Breast epithelium (tissue), 4 donors: ENCODE measurements around the gene DPP7. TPM values are rescaled to one million over a fixed set of nuclear protein-coding genes. Genes with fewer than 3 reads are reported as not detected.
A peak's percentile ranks its signal among the peaks of the same experiment; 100 is the strongest.

ENCODE experiments used
- DNase-seq, 2 donors: peaks; one replicate each; pipeline ENCODE4 v3.0.0-alpha.2; 2019; ENCODE audit warnings: low spot score in 2 of 2
- H3K27ac ChIP-seq, 2 donors: fragments of 200-600 bp; sonication (generic) in 1 of 2; one replicate each; pipeline ENCODE4 v1.5.1; 2016 to 2019; ENCODE audit warnings: mild to moderate bottlenecking in 1 of 2
- H3K27me3 ChIP-seq, 2 donors: fragments of 200-600 bp; sonication (generic) in 1 of 2; one replicate each; pipeline versions ENCODE4 v1.5.1 to v1.6.0; 2017 to 2019; ENCODE audit warnings: control low read depth in 1 of 2, mild to moderate bottlenecking in 1 of 2
- H3K36me3 ChIP-seq: fragments of 200-600 bp; one replicate; pipeline ENCODE4 v1.5.1; 2019
- H3K4me1 ChIP-seq, 2 donors: fragments of 200-600 bp; sonication (generic); one replicate each; pipeline ENCODE4 v1.5.1; 2016 to 2019; ENCODE audit warnings: control low read depth in 1 of 2
- H3K4me3 ChIP-seq, 3 donors: fragments of 200-600 bp; sonication (generic); 1 replicate in 2 of 3; 2 replicates in 1 of 3; pipeline ENCODE4 v1.5.1; 2016 to 2019; ENCODE audit warnings: mild to moderate bottlenecking in 3 of 3, moderate library complexity in 2 of 3
- H3K9me3 ChIP-seq, 2 donors: fragments of 200-600 bp; sonication (generic) in 1 of 2; one replicate each; pipeline ENCODE4 v1.5.1; 2016 to 2019; ENCODE audit warnings: control low read depth in 1 of 2
- POLR2A ChIP-seq: fragments of 450-650 bp; IDR thresholded peaks from one replicate; pipeline ENCODE4 v1.6.1; 2016; ENCODE audit warnings: antibody characterized with exemption, mild to moderate bottlenecking, moderate library complexity
- POLR2AphosphoS5 ChIP-seq, 3 donors: sonication (generic); formaldehyde crosslinking; IDR thresholded peaks; one replicate each; pipeline ENCODE4 v1.6.1; 2017; ENCODE audit warnings: antibody characterized with exemption in 3 of 3
- intact Hi-C: fragments of 100-400 bp; cut with DNase I; formaldehyde crosslinking; loops from one replicate; pipeline ENCODE4 v1.15.1; 2023; ENCODE audit warnings: low total_unique reads
- total RNA-seq, 3 donors: library from RNA; depleted of rRNA; stranded (reverse); fragments of >200 nt; gene quantifications; one replicate each; pipeline ENCODE4 v1.1.0, GENCODE V29; 2016
- TF ChIP-seq, protein P1 (sequence below), 3 donors: fragments of 450-650 bp; IDR thresholded peaks; one replicate each; pipeline ENCODE4 v1.5.1; 2016 to 2017; ENCODE audit warnings: antibody characterized with exemption in 3 of 3, mild to moderate bottlenecking in 3 of 3, moderate library complexity in 3 of 3

DPP7 gene
- total RNA-seq, 3 donors from 2014 or later, result 115 to 137 (median 132) TPM

DNA sequence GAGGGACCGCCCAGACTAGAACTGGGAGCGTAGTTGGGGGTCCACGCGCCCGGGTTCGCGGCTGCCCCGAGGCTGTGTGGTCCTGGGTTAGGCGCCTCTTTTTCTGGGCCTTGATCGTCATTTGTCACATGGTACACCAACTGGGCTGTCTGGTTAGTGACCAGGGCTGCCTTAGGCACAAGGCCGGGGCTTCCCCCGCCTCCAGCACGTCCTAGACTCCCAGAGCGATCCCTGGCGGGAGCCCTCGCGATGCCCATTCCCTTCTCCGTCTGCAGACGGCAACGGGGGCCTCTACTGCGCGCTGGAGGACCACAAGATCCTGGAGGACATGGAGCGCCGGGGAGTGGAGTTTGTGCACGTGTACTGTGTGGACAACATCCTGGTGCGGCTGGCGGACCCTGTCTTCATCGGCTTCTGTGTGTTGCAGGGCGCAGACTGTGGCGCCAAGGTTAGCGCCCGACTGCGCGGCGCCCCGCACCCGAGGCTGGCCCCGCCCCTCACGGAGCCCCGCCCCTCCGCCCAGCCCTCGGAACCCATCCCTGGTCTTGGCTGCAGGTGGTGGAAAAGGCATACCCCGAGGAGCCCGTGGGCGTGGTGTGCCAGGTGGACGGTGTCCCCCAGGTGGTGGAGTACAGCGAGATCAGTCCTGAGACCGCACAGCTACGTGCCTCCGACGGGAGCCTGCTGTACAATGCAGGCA lies 35.7 kb downstream of the DPP7 start:
- TF ChIP-seq POLR2A (no peak), POLR2AphosphoS5 (IDR thresholded peaks at IDR 0.05) (no peak)
- TF ChIP-seq, protein P1, sequence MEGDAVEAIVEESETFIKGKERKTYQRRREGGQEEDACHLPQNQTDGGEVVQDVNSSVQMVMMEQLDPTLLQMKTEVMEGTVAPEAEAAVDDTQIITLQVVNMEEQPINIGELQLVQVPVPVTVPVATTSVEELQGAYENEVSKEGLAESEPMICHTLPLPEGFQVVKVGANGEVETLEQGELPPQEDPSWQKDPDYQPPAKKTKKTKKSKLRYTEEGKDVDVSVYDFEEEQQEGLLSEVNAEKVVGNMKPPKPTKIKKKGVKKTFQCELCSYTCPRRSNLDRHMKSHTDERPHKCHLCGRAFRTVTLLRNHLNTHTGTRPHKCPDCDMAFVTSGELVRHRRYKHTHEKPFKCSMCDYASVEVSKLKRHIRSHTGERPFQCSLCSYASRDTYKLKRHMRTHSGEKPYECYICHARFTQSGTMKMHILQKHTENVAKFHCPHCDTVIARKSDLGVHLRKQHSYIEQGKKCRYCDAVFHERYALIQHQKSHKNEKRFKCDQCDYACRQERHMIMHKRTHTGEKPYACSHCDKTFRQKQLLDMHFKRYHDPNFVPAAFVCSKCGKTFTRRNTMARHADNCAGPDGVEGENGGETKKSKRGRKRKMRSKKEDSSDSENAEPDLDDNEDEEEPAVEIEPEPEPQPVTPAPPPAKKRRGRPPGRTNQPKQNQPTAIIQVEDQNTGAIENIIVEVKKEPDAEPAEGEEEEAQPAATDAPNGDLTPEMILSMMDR (IDR thresholded peaks at IDR 0.05), result no peak
- H3K36me3 ChIP-seq, result peaks cover 8% of the 10 kb centered on the region
- H3K27ac ChIP-seq, result no peak overlapping the region
- no peak for DNase-seq
- H3K4me1 ChIP-seq, result peaks cover 5 to 8% of the 10 kb centered on the region in 2 donors
- no peaks in the 10 kb centered on the region for H3K9me3 ChIP-seq
- intact Hi-C loops, result no loop called here
- no peaks in the 10 kb centered on the region for H3K27me3 ChIP-seq
- peak overlapping the region; percentile 72 to 88 (median 82) for H3K4me3 ChIP-seq

DNA sequence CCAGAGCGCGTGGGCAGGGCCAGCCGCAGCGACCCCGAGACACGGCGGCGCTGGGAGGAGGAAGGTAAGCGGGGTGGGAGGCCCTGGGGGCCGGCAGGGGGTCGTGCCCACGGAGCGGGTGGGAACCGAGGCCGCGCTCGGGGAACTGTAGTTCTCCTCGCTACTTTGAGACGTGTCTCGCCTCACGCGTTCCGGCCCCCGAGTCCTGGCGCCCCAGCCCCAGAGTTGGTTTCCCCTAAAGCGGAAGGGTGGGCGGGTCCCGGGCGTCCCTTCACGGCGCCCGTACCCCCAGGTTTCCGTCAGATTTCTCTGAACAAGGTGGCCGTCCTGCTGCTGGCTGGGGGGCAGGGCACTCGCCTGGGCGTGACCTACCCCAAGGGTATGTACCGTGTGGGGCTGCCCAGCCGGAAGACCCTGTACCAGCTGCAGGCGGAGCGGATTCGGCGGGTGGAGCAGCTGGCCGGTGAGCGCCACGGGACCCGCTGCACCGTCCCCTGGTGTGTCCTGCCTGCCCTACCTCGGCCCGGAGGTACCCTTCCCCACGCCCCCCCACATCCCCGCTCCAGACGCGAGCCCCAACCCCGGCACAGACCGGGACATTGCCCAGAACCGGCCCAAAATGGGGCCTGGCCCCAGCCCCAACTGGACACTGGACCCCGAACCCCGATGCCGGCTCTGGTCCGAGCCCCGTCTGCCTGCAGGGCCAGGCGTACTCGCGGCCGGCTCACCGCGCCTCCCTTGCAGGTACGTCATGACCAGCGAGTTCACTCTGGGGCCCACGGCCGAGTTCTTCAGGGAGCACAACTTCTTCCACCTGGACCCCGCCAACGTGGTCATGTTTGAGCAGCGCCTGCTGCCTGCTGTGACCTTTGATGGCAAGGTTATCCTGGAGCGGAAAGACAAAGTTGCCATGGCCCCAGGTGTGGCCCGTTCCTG lies 36.5 kb downstream of the DPP7 start:
- Histone ChIP-seq H3K27me3 (no peaks in the 10 kb centered on the region), H3K27ac (peak overlapping the region in 1 of 2 donors; percentile 63), H3K36me3 (peaks cover 8% of the 10 kb centered on the region), H3K4me3 (peak overlapping the region; percentile 72 to 88 (median 82)), H3K9me3 (no peaks in the 10 kb centered on the region), H3K4me1 (peaks cover 5 to 8% of the 10 kb centered on the region in 2 donors)
- intact Hi-C loops, result no loop called here
- TF ChIP-seq POLR2A (no peak), POLR2AphosphoS5 (IDR thresholded peaks at IDR 0.05) (no peak)
- TF ChIP-seq, protein P1 (IDR thresholded peaks at IDR 0.05), result no peak
- DNase-seq, result no peak

DNA sequence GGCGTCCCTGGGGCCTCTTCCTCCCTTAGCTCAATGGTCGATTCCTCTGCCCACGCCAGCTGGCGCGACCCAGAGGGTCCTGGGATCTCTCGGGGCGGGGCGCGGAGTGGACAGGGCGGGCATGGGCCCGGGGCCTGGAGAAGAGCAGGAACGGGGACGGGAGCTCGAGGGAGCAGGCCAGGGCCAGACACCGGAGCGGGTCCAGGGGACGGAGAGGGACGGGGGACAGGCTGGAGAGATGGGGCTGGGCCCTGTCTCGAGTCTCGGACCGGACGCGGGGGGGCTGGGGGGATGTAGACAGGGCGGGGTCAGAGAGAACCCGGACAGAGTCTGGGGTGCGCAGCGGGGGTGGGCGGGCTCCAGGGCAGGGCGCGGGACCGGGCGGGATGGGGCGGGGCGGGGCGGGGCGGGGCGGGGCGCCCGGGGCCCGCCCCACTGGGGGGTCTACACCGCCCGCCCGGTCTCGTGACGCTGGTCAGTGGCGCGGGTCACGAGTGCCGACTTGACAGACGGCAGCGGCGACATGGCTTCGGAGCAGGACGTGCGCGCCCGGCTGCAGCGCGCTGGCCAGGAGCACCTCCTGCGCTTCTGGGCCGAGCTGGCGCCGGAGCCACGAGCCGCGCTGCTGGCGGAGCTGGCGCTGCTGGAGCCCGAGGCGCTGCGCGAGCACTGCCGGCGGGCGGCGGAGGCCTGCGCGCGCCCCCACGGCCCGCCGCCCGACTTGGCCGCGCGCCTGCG lies 37.4 kb downstream of the DPP7 start, which contains the start of gene UAP1L1:
Gene UAP1L1, plus strand, starts transcription at position 508 of the 738 bp plus-strand sequence. Its CDS starts 16 bp downstream, at position 524.
- DNase-seq, result no peak
- H3K4me1 ChIP-seq, result peaks cover 5 to 8% of the 10 kb centered on the region in 2 donors
- TF ChIP-seq POLR2A (no peak), POLR2AphosphoS5 (IDR thresholded peaks at IDR 0.05) (peak in 1 of 3 donors; percentile 30)
- TF ChIP-seq, protein P1 (IDR thresholded peaks at IDR 0.05), result no peak
- peaks cover 8% of the 10 kb centered on the region for H3K36me3 ChIP-seq
- intact Hi-C loops, result no loop called here
- peak within 1 kb of the TSS; percentile 72 to 88 (median 82) for H3K4me3 ChIP-seq
- no peaks in the 10 kb centered on the region for H3K27me3 ChIP-seq
- peak within 1 kb of the TSS; percentile 21 to 63 for H3K27ac ChIP-seq
- no peaks in the 10 kb centered on the region for H3K9me3 ChIP-seq

DNA sequence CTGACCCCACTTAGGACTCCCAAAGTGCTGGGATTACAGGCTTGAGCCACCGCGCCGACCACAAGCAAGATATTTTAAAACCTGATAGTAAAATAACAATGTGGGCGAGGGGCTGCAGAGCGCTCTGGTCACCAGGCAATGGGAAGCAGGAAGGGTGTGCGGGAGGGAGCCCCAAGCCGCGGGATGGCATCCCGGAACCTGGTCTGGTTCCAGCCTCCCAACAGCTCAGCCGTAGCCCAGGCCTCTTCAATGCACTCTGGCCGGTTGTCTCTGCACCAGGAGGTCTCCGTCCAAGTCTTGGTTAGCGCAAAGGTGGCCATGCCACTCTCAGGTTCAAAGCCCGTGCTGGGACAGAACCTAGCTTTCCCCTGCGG lies 37.9 kb downstream of the DPP7 start:
- TF ChIP-seq, protein P1 (IDR thresholded peaks at IDR 0.05), result no peak
- no peak for TF ChIP-seq POLR2AphosphoS5 (IDR thresholded peaks at IDR 0.05)
- TF ChIP-seq POLR2A, result no peak
- Histone ChIP-seq H3K27ac (peak overlapping the region; percentile 21 to 63), H3K36me3 (peaks cover 8% of the 10 kb centered on the region), H3K4me1 (peaks cover 5 to 8% of the 10 kb centered on the region in 2 donors), H3K4me3 (peak overlapping the region; percentile 72 to 88 (median 82)), H3K9me3 (no peaks in the 10 kb centered on the region), H3K27me3 (no peaks in the 10 kb centered on the region)
- intact Hi-C loops, result no loop called here
- DNase-seq, result no peak
